GM19238 (cell line): Measurements from ENCODE around the gene CAB39L.

Source experiments
- DNase-seq: peaks from one replicate; pipeline ENCODE4 v3.0.0; 2011; ENCODE audit warnings: low spot score; ENCODE audit not compliant: insufficient read length

Gene CAB39L

DNA sequence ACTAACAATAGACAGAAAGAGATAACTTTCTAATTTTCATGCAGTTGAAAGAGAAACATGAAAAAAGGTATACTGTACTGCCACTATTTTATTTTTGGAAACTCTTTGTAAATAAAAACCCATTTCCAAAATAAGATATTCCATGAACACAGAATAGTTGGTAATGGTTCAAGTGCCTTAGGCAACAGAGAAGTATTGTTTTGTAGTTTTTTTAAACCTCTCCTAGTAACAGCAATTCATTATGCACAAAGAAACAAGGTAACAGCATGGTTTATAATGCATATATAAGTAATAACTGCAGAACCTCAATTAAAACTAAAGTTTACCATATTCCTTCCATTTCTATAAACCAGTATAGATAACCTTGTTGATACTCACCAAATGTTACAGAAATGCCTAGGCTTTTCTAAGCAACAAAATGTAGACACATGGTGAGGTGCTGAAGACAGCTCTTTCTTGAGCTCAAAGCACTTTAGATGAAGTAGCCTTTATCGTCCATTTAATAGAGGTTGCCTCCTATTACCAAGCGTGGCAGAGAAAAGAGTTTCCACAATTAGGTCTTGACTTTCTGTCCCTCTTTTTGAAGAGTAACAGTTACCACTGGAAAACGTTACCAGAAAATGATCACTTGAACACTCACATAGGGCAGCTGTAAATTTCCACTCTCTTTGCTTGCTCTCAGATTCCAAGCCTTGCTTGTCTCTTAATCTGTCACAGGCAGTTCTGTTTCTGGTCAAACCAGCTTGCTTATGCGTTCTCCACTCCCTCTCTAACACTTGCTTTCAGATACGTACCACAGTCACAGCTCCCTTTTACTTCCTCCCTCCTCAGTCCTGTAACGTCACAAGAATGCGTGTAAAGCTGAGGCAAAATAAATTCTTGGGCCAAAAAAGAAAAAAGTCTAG is 42.9 kb downstream of the CAB39L start:
- no peak for DNase-seq

GRCh38 chr13:49399801-49400472 is 43.9 kb downstream of the CAB39L start:
- DNase-seq: no peak

DNA sequence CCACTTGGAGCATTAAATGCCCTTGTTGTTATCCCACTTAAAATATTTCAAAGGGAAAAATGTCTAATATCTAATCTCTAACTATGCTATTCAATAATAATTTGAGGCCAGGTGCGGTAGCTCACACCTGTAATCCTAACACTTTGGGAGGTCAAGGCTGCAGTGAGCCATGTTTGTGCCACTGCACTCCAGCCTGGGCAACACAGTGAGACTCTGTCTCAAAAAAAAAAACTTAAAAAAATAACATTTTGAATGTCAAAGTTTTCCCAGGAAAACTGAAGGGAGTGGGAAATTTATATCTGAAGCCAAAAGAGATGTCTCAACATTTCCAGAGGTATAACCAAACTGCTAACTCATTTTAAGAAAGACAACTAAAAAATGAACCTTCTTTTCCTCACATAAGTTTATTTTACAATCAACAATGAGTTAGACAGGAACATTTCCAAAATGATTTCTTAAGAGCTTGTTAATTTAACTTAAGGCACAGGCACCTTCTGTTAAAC is 47.9 kb downstream of the CAB39L start:
- no peak for DNase-seq

DNA sequence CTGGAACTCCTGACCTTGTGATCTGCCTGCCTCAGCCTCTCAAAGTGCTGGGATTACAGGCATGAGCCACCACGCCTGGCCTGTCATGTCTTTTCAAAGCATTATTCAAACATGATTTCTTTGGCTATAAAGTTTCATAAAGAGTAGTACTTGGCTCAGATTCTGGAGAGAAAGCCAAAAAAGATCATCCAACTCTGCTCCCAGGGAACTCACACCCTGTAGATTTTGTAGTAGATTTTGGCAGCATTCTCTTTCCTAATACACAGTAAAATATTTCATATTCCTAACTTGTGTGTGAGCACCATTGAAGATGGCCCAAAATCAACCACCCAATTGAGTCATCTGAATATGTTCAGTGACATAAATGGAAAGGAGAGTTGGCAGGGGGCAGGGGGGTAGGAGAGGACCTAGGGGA is 48.4 kb downstream of the CAB39L start:
- DNase-seq: no peak

- DNase-seq: no peak
These were observed 55.7 kb downstream of the CAB39L start for GRCh38 chr13:49388091-49388635.

GRCh38 chr13:49386664-49387063 is 57.2 kb downstream of the CAB39L start:
- no peak for DNase-seq

DNA sequence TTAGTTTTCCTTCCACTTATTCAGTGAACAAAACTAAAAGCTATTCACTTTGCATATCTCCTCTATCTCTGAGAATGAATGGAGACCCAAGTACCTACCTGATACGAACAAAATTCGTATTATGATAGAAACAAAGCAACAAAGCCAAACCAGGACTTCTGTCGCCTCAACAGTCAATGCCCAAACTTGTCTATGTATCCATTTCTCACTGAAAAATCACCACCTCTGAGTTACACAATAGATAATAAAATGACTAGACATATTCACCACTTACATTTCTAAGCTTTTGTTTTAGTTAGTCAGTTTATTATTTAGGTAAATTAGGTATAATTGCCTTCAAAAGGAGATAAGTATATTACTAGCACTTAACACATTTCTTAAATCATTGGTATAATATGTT is 67.7 kb downstream of the CAB39L start:
- no peak for DNase-seq

DNA sequence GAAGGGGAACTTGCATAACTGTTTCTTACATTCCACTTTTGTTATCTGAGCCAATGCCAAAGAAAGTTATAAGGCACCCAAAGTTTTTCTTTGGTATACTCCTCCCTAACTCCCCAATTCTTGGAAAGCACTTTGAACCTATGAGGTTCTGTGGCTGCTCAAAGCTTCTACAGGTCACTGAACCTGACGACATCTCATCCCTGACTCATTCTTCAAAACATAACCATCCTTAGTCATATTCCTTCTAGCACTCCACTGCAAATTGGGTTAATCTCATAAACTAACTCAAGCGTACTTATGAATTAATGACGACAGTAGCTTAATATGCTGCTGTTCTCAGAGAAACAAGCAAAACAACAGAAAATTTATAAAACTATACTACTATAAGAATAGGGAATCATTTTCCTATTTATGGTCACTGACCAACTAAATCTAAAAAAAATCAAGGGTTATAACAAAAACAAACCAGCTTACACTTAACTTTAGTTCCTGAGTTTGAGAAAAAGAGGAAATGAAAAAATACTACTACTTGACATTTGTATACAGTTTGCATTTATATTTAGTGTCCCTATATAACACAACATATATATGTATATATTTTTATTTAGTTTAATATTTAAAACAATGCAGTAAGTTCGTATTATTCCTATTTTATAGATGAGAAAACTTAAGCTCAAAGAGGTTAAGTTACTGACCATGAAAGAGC is 69.1 kb downstream of the CAB39L start:
- DNase-seq: no peak

DNA sequence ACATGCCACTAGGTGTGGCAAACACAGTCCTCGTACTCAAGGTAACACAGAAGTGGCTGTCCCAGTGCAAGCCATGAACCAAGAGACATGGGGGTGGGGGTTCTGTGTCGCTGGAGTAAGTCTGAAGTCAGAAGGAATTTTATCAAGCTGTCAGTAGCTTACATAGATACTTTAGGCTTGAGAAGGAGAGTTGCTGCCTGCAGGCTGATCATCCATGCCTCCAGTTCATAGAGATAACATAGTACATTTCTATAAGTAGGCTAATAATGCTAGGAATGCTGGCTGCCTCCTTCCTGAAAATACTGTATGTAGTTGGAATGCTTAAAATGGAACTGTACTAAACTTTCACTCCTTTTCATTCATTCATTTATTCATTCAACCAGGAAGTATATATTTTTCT is 70.1 kb downstream of the CAB39L start:
- no peak for DNase-seq

DNA sequence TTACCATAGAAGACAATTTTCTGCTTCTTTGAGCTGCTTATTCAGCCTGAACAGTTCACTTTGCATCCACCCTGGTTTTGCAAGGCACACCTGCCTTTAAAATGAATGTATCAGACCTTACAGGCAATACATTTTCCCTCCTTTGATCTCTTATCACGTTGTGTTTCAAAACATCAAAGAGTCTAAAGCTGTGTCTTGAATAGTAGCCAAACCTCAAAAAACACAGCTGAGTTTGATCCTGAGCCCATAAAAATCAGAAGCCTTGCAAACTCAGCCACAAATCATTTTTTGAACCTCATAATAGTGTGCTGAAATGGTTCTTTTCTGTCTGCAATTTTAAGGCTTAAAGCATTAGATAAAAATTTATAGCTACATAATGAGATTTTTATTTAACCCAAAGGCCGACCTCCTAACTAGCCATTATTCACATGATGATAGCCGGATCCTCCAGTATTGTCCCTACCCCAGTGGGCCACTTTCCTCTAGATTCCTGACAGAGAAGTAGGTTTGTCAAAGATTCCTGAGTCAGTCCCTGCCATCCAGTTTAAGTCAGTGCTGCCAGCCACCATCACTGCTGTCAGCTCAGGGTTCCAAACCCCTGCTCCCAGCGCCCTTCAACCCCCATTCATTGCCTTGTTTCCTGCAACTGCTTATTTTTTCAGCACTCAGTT is 71.8 kb downstream of the CAB39L start:
- no peak for DNase-seq

- DNase-seq: no peak
These were observed 73.5 kb downstream of the CAB39L start for GRCh38 chr13:49370371-49370770.

DNA sequence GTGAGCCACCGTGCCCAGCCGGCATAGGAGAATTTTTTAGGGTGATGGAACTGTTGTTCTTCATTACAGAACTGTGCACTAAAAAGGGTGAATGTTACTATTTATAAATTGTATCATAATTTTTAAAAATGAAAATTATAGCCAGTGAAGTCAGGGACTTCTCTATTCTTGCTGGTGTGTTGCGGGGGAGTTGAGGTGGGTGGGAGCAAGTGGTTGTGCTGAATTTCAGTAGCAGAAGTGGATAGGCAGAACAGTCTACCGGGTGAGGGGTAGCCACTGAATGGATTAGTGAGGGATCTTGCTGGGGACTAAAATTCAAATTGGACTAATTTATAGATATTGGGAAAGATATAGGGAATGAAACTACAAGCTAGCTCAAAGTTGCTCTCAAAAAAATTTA is 74.0 kb downstream of the CAB39L start:
- DNase-seq: no peak

- no peak for DNase-seq
These were observed 75.2 kb downstream of the CAB39L start for GRCh38 chr13:49368688-49369087.

DNA sequence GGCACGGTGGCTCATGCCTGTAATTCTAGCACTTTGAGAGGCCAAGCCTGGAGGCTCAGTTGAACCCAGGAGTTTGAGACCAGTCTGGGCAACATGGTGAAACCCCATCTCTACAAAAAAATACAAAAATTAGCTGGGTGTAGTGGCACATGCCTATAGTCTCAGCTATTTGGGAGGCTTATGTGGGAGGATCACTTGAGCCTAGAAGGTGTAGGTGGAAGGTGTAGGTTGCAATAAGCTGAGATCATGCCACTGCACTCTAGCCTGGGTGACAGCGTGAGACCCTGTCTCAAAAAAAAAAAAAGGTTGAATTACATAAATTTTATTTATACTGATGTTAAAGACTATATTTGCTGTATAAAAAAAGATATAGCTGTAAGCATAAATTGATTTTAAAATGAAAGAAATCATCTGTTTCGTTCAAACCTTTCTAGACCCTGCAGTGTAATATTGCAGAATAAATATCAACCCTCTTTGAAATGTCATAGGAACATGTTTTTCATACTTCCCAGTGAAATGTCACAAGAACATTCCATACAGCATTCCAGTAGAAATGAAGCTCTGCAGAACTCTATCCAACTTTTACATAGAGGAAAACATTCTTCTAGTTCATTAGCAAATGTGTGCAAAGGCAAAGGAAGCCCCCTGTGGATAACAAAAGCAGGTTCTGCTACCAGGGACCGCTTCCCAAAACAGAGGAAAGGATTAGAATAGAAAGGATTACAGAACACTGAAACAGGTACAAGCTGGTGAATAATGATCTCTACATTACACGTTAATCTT is 76.0 kb downstream of the CAB39L start:
- DNase-seq: no peak

DNA sequence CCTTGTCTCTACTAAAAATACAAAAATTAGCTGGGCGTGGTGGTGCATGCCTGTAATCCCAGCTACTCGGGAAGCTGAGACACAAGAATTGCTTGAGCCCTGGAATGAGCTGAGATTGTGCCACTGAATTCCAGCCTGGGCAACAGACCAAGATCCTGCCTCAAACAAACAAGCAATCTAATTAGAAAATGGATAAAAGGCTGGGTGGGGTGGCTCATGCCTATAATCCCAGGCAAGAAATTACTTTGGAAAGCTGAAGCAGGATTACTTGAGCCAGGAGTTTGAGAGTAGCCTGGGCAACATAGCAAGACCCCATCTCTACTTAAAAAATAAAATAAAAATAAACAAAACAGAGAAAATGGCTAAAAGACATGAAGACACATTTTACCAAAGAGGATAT is 77.0 kb downstream of the CAB39L start:
- no peak for DNase-seq

DNA sequence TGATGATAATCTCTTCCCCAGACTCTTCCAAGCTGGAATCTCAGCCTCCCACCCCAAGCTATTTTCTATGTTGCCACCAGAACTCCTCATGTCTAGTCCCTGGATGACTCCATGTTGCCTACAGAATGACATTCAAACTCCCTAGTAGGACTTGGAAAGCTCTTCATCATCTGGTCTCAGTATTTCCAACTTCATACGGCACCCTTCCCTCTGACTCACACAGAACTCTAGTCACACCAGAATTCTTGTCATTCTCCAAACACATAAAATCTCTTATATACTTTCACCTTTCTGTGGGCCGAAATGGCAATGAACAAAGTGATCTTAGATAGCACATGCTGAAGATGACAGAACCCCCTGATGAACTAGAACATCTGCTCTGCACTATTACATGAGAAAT is 86.2 kb downstream of the CAB39L start:
- DNase-seq: no peak

- no peak for DNase-seq
These were observed 87.6 kb downstream of the CAB39L start for GRCh38 chr13:49356223-49356622.

DNA sequence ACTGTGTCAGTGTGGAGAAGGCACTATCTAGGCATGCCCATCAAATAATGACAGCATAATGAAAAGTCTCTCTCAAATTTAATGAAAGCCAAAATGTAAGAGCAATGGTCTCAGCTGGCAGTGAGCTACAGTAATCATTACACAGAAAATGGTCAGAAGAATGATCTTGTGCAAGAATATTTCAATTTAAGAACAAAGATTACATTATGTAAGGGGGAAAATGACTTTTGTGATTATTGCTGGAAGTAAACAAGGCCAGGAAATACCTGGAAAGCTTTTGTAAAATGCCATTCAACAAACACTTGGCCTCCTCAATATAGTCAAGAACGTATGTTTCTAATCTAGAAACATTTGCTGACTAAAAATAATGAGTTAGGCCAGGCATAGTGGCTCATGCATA is 89.1 kb downstream of the CAB39L start:
- DNase-seq: no peak

DNA sequence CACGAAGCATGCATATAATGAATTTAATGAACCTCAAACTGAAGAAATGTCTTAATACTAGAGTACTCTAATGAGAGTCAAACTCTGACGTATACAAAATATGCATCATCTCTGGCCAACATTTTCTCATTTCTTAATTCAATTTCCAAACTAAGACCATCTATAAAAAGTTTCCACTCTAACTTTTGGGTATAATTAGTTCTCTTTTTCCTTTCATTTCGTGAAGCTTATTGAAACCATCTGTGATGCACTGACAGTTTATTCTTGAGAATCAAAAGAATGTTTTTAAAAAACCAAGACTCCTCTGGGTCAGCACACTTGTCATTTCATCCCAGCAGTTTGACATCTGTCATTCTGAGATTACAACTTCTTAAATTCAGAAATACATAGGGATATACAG is 90.0 kb downstream of the CAB39L start:
- DNase-seq: no peak

DNA sequence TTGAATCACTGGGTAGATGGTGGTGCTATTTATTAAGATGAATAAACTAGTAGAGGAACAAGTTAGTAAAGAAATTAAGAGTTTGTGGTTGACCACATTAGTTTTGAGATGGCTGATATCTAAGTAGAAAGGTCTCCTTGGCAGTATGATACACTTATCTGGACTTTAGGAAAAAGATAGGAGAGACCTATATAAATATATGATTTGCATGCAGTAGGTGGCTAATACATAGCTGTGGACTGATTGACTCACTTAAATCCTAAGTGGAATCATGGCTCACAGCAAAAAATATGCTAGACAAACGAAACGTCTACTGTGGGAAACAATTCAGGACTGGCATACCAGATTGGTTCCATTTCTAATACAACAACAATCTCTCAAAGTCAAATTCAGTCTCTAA is 92.0 kb downstream of the CAB39L start:
- no peak for DNase-seq
